ENCODE measurements around the gene PPARA.

DNA sequence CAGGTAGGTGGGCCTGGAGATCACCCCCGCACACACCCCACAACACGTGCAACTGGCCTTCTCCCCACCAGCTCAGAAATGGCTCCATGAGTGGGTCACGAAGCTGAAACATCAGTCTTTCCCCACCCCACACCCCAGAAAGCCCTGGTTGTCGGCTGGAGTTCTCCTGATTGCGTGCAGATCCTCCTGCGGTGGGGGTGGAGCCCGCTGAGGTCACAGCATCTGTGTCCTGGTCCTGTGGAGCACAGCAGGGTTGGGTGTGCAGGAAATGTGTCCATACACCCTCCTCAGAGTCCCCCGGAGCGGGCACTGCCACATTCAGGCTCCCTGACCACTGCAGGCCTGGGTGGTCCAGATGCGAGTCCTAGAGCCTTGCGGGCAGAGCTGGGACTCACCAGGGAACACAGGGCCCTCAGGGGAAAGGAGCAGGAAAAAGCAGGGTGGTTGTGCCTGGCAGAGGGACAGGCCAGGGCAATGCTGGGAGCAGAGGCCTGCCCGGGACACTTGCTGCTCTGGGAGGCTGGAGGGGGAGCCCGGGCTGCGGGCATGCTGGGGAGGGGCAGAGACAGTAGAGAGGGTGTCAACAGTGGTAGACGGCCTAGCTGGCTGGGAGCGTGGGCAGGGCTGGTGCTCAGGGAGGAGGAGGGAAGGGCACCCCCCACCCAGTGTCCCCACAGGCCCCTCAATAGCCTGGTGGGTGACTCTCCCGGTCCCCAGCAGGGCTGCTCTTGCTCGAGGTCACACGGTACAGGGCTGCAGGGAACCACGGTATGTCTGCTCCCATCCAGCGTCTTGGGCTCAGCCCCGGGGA, 42.4 kb upstream of the PPARA start:
- TF ChIP-seq, protein P1, sequence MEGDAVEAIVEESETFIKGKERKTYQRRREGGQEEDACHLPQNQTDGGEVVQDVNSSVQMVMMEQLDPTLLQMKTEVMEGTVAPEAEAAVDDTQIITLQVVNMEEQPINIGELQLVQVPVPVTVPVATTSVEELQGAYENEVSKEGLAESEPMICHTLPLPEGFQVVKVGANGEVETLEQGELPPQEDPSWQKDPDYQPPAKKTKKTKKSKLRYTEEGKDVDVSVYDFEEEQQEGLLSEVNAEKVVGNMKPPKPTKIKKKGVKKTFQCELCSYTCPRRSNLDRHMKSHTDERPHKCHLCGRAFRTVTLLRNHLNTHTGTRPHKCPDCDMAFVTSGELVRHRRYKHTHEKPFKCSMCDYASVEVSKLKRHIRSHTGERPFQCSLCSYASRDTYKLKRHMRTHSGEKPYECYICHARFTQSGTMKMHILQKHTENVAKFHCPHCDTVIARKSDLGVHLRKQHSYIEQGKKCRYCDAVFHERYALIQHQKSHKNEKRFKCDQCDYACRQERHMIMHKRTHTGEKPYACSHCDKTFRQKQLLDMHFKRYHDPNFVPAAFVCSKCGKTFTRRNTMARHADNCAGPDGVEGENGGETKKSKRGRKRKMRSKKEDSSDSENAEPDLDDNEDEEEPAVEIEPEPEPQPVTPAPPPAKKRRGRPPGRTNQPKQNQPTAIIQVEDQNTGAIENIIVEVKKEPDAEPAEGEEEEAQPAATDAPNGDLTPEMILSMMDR (IDR thresholded peaks at IDR 0.05; ENCODE audit: insufficient read depth, low read length): no peak
- no peak; the same call in 1 of the 2 replicates for TF ChIP-seq POLR2AphosphoS5 (IDR thresholded peaks at IDR 0.05; ENCODE audit: low read depth)
- TF ChIP-seq, protein P2, sequence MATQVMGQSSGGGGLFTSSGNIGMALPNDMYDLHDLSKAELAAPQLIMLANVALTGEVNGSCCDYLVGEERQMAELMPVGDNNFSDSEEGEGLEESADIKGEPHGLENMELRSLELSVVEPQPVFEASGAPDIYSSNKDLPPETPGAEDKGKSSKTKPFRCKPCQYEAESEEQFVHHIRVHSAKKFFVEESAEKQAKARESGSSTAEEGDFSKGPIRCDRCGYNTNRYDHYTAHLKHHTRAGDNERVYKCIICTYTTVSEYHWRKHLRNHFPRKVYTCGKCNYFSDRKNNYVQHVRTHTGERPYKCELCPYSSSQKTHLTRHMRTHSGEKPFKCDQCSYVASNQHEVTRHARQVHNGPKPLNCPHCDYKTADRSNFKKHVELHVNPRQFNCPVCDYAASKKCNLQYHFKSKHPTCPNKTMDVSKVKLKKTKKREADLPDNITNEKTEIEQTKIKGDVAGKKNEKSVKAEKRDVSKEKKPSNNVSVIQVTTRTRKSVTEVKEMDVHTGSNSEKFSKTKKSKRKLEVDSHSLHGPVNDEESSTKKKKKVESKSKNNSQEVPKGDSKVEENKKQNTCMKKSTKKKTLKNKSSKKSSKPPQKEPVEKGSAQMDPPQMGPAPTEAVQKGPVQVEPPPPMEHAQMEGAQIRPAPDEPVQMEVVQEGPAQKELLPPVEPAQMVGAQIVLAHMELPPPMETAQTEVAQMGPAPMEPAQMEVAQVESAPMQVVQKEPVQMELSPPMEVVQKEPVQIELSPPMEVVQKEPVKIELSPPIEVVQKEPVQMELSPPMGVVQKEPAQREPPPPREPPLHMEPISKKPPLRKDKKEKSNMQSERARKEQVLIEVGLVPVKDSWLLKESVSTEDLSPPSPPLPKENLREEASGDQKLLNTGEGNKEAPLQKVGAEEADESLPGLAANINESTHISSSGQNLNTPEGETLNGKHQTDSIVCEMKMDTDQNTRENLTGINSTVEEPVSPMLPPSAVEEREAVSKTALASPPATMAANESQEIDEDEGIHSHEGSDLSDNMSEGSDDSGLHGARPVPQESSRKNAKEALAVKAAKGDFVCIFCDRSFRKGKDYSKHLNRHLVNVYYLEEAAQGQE (IDR thresholded peaks at IDR 0.05; ENCODE audit: insufficient replicate concordance, low read depth): no peak
